PC-9 (cell line): Measurements from ENCODE around the gene WNK2.

Experiments used
- EZH2 ChIP-seq: fragments of 200-600 bp; sonication (generic); IDR thresholded peaks from 2 replicates; pipeline ENCODE4 v1.8.0; 2017; ENCODE audit warnings: antibody characterized with exemption, low read depth
- TF ChIP-seq, protein P1 (sequence below): fragments of 200-600 bp; sonication (generic); conservative IDR thresholded peaks from 2 replicates; pipeline ENCODE4 v1.6.1; 2017; ENCODE audit warnings: mixed run types, antibody characterized with exemption, mild to moderate bottlenecking, moderate library complexity

- TF ChIP-seq, protein P1, sequence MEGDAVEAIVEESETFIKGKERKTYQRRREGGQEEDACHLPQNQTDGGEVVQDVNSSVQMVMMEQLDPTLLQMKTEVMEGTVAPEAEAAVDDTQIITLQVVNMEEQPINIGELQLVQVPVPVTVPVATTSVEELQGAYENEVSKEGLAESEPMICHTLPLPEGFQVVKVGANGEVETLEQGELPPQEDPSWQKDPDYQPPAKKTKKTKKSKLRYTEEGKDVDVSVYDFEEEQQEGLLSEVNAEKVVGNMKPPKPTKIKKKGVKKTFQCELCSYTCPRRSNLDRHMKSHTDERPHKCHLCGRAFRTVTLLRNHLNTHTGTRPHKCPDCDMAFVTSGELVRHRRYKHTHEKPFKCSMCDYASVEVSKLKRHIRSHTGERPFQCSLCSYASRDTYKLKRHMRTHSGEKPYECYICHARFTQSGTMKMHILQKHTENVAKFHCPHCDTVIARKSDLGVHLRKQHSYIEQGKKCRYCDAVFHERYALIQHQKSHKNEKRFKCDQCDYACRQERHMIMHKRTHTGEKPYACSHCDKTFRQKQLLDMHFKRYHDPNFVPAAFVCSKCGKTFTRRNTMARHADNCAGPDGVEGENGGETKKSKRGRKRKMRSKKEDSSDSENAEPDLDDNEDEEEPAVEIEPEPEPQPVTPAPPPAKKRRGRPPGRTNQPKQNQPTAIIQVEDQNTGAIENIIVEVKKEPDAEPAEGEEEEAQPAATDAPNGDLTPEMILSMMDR = no peak
- TF ChIP-seq EZH2 = no peak
Measured at GRCh38 chr9:93230185-93230584, 46.2 kb downstream of the WNK2 start.
